GM12864 (cell line): ENCODE results near the gene PTPN5.

Source experiments
- DNase-seq: peaks from one replicate; pipeline ENCODE4 v3.0.0-alpha.2; 2011; ENCODE audit warnings: low read depth
- H3K4me3 ChIP-seq: 2 replicates; pipeline ENCODE4 v1.5.1; 2011; ENCODE audit warnings: mild to moderate bottlenecking, low read depth, low read length, control low read depth
- TF ChIP-seq, protein P1 (sequence below): IDR thresholded peaks from 2 replicates; pipeline ENCODE4 v1.5.1; 2011; ENCODE audit warnings: low read depth, mild to moderate bottlenecking, moderate library complexity, low read length, control low read depth, inconsistent platforms; ENCODE audit errors: missing control alignments

PTPN5 gene

GRCh38 chr11:18743365-18743764 lies 48.2 kb downstream of the PTPN5 start:
- no peak overlapping the region for H3K4me3 ChIP-seq
- TF ChIP-seq, protein P1, sequence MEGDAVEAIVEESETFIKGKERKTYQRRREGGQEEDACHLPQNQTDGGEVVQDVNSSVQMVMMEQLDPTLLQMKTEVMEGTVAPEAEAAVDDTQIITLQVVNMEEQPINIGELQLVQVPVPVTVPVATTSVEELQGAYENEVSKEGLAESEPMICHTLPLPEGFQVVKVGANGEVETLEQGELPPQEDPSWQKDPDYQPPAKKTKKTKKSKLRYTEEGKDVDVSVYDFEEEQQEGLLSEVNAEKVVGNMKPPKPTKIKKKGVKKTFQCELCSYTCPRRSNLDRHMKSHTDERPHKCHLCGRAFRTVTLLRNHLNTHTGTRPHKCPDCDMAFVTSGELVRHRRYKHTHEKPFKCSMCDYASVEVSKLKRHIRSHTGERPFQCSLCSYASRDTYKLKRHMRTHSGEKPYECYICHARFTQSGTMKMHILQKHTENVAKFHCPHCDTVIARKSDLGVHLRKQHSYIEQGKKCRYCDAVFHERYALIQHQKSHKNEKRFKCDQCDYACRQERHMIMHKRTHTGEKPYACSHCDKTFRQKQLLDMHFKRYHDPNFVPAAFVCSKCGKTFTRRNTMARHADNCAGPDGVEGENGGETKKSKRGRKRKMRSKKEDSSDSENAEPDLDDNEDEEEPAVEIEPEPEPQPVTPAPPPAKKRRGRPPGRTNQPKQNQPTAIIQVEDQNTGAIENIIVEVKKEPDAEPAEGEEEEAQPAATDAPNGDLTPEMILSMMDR: no peak
- no peak for DNase-seq

GRCh38 chr11:18741783-18742182 lies 49.8 kb downstream of the PTPN5 start:
- TF ChIP-seq, protein P1: no peak
- no peak for DNase-seq
- no peak overlapping the region for H3K4me3 ChIP-seq

- H3K4me3 ChIP-seq: no peak overlapping the region
- no peak for DNase-seq
- TF ChIP-seq, protein P1: no peak
Observed at GRCh38 chr11:18739685-18740084, 51.9 kb downstream of the PTPN5 start.

DNA sequence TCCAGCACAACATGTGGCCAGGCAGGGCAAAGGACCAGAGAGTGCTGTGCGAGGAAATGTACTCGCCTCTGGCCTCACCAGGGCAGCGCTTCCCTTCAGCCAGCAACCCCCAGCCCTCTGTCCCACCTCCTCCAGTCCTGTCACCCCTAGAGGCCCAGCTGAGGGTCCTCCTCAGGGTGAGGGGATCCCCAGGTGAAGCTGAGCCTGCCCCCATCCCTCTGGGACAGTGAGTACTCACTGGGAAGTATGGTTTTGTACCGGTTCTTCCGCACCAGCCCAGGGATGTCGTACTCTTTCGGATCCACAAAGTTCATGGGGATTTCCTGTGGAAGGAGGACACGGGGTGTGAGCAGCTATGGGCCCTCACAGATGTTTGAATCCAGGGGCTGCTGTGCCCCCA lies 54.0 kb downstream of the PTPN5 start:
- no peak for DNase-seq
- H3K4me3 ChIP-seq: no peak overlapping the region
- TF ChIP-seq, protein P1: no peak

- no peak for DNase-seq
- H3K4me3 ChIP-seq: no peak overlapping the region
- TF ChIP-seq, protein P1: no peak
Observed at GRCh38 chr11:18736590-18737148, 54.9 kb downstream of the PTPN5 start.

DNA sequence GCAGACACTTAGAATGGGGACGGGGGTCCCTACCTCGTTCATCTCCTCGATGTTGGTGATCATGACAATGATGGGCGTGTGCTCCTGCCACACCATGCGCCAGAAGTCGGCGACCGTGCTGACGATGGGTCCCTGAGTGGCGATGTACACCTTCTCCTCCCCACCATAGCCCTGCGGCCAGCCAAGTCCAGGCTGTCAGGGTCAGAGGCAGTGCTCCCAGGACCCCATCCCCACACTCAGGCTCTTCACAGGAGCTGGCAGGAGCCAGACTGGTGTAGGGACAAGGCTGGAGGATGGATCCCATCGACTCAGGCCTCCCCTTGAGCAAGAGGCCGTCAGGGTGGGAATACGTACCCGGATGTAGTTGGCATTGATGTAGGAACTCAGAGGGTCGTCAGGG lies 58.4 kb downstream of the PTPN5 start:
- TF ChIP-seq, protein P1: no peak
- no peak for DNase-seq
- H3K4me3 ChIP-seq: no peak overlapping the region

DNA sequence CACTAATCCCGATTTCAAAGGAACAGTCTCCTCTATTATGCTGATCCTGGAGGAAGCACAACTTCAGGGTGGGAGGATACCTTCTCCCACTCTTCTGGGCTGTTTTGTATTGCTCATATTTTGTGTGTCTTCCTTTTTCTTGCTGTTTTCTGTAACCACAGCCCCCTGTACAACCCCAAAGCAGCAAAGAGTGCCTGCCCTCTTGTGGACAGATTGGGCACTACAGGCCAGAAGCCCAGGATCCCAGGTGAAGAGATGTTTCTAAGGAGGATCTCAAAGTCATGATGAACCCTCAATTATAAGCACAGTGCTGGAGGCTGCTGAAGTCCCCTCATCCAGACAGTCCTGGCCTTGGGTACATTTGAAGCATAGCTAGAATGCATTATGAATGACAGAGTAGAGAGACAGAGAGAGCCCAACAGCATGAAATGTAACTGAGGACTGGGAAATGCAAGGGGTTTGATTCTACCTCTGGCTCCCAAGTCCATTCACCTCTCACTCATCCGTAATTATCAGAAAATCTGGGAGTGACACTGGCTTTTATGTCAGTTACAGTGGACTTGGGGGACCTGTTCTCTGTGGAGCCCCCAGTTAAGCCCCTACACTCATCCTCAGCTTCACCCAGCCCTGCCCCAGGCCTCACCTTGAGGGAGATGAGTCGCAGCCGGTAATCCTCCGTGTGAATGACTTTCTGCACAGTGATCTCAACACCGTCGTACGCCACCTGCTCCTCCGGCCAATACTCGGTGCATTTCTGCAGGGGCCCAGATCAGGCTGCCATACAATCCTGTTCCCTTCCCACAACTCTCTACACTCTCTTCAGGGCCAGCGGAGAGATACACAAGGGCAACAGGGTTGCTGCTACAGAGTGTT lies 59.4 kb downstream of the PTPN5 start:
- H3K4me3 ChIP-seq: no peak overlapping the region
- TF ChIP-seq, protein P1: peak; percentile 98
- DNase-seq: no peak
